ENCODE results near the gene ARMC12. TPM values are rescaled to one million over a fixed set of nuclear protein-coding genes. Genes with fewer than 3 reads are reported as not detected.

The ARMC12 gene
- total and polyA plus RNA-seq, 2 of the 13 experiments (the other 11 are each of a cell fraction or from before 2014, with no cell fraction given), result 1.3 TPM; not detected in 1

DNA sequence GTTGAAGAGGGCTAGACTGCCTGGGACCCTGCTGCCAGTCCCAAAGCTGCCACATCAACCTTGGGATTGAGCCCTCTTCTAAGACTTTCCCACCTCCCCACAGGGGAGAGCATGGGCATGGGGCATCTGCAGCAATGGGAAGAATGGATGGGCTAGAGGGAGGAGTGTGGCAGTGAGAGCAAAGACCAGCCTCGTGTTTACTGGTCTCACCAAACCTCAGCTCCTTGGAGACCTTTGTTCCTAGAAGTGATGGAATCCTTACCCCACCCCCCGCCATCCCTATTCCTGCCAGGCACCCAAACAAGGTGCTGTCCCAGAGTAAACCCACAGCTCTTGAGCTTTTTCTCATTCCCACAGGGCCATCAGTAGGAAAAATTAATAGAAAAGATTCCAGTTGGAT, 20.0 kb upstream of the ARMC12 start (continued):
- TF ChIP-seq, protein P1, sequence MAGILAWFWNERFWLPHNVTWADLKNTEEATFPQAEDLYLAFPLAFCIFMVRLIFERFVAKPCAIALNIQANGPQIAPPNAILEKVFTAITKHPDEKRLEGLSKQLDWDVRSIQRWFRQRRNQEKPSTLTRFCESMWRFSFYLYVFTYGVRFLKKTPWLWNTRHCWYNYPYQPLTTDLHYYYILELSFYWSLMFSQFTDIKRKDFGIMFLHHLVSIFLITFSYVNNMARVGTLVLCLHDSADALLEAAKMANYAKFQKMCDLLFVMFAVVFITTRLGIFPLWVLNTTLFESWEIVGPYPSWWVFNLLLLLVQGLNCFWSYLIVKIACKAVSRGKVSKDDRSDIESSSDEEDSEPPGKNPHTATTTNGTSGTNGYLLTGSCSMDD (CRISPR knock-in tag; IDR thresholded peaks at IDR 0.05), result no peak
- no peak for TF ChIP-seq ZNF724P (CRISPR knock-in tag; IDR thresholded peaks at IDR 0.05; ENCODE audit: borderline replicate concordance)

DNA sequence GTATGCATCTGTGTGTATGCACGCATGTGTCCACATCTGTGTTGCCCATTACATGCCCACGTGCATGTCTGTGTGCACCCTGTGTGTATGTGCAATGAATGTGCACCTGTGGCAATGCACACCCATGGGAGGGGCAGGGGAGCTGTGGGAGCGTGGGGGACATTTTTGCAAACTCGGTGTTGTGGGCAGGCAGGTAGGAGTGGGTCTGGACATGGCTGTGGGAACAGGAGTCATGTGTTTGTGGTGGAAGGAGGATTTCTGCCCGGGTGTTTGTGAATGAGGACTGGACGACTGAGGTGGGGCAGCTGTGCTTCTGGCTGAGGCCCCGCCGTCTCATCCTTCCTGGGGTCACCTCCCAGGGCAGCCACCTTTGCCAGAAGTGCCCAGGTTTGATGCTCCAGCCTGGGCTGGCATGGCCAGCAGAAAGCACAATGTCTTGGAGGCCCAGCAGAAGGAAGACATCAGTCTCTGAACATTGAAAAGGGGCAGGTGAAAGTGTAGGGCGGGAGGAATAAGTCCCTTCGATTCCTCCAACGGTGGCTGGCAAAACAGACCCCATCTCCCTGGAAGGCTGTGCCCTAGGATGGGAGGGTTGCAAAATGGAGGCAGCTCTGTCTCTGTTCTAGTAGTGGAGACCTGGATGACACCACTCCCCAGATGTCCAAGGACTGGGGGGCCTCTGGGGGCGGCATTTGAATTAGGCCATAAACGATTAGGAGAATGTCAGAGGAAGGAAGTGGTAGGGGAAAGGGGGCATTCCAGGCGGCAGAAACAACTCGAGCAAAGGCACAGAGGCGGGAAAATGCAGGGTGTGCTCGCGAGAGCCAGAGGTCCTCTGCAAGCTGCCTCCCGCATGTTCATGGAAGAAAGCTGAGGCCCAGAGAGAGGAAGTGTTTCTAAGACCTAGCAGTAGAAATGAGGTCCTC, 19.1 kb upstream of the ARMC12 start:
- H3K27ac ChIP-seq (ENCODE audit: extremely low read length, insufficient read depth, low read length), result no peak overlapping the region
- H3K4me1 ChIP-seq (ENCODE audit: insufficient read depth, low read length), result peaks cover 38% of the 10 kb centered on the region
- no peaks in the 10 kb centered on the region for H3K9me3 ChIP-seq (ENCODE audit: low read length)
- WGBS (ENCODE audit: low lambda C conversion rate), result 76% methylated on average over 19 of the region's 19 CpGs
- H3K4me2 ChIP-seq (ENCODE audit: low read depth, low read length), result no peak overlapping the region
- BruUV-seq (replicated peaks), result no TSS peak
- H2AFZ ChIP-seq (ENCODE audit: low read length), result no peak overlapping the region
- no peak overlapping the region for H3K4me3 ChIP-seq (replicated peaks in 1 of 3; ENCODE audit: insufficient read depth in 1 of 3, low read depth in 2 of 3, low read length in 3 of 3)
- TF ChIP-seq ZNF329 (CRISPR knock-in tag; IDR thresholded peaks at IDR 0.05; ENCODE audit: low read depth), result no peak
- TF ChIP-seq TBL1XR1 (IDR thresholded peaks at IDR 0.05; ENCODE audit: borderline replicate concordance, low read length, partially characterized antibody), result no peak
- TF ChIP-seq HCFC1 (IDR thresholded peaks at IDR 0.05; ENCODE audit: low read depth, low read length), result no peak
- no peak for TF ChIP-seq SCMH1 (CRISPR knock-in tag; IDR thresholded peaks at IDR 0.05; ENCODE audit: borderline replicate concordance)
- no peak for TF ChIP-seq CAMTA2 (CRISPR knock-in tag; IDR thresholded peaks at IDR 0.05; ENCODE audit: borderline replicate concordance)
- 0 out of 2 replicates have a peak, but pooled peaks have one; percentile 14 for TF ChIP-seq ZNF207 (IDR thresholded peaks at IDR 0.05; ENCODE audit: borderline replicate concordance)
- no peak for TF ChIP-seq ZNF558 (CRISPR knock-in tag; IDR thresholded peaks at IDR 0.05; ENCODE audit: borderline replicate concordance)
- TF ChIP-seq, protein P2, sequence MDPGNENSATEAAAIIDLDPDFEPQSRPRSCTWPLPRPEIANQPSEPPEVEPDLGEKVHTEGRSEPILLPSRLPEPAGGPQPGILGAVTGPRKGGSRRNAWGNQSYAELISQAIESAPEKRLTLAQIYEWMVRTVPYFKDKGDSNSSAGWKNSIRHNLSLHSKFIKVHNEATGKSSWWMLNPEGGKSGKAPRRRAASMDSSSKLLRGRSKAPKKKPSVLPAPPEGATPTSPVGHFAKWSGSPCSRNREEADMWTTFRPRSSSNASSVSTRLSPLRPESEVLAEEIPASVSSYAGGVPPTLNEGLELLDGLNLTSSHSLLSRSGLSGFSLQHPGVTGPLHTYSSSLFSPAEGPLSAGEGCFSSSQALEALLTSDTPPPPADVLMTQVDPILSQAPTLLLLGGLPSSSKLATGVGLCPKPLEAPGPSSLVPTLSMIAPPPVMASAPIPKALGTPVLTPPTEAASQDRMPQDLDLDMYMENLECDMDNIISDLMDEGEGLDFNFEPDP (CRISPR knock-in tag; conservative IDR thresholded peaks at IDR 0.05), result 0 out of 2 replicates have a peak, but pooled peaks have one; percentile 74
- TF ChIP-seq ZNF598 (CRISPR knock-in tag; IDR thresholded peaks at IDR 0.05; ENCODE audit: borderline replicate concordance), result no peak
- no peak overlapping the region for H3K9ac ChIP-seq (ENCODE audit: insufficient read depth, low read depth, low read length)
- FAIRE-seq (no peak), DNase-seq (ENCODE audit: low spot score) (no peak), ATAC-seq (no peak)
- in situ Hi-C loops (cut with HindIII; ENCODE audit: extremely low pct_ligation_motif_present, low pct_unique_long_range_greater_than_20kb) (no loop called here), intact Hi-C loops (cut with micrococcal nuclease; ENCODE audit: unreplicated experiment) (no loop called here)
- no peaks in the 10 kb centered on the region for H3K27me3 ChIP-seq (ENCODE audit: control insufficient read depth in 1 of 2, insufficient read depth in 2 of 2, low read length in 2 of 2)
- H4K20me1 ChIP-seq (ENCODE audit: insufficient read depth, low read length), result no peaks in the 10 kb centered on the region
- ChIA-PET POLR2A (no interaction called here), CTCF (ENCODE audit: low intra/inter-chr PET ratio, low total read pairs) (no interaction called here)
- no peaks in the 10 kb centered on the region for H3K36me3 ChIP-seq (replicated peaks in 1 of 2; ENCODE audit: control insufficient read depth in 1 of 2, insufficient read depth in 2 of 2, low read length in 2 of 2)
- H3K79me2 ChIP-seq (ENCODE audit: insufficient read depth, low read length), result no peaks in the 10 kb centered on the region

Data from HepG2 (cell line).